Measurements from ENCODE around the gene C3orf38. TPM values are rescaled to one million over a fixed set of nuclear protein-coding genes. Genes with fewer than 3 reads are reported as not detected.

Gene C3orf38
- total and polyA plus RNA-seq, 12 donors: 4.3 to 32.2 (median 19.9) TPM

DNA sequence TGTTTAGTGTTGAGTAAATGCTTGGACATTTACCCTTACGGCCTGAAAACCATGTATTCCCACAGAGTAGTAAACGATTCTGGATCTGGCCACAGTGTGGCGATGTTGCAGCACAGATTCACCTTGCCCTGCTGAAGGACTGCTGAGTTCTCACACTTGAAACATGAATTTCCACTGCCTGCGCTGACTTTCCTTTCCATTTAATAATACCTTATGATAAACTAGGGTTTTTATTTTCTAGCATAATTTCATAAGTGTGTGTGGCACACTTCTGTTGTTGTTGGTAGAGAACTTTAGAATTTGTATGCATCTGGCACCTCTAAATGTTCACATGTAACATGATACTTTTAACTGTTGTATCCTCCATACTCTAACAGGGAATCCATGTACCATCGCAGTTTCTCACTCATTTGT is 53.9 kb downstream of the C3orf38 start:
- intact Hi-C loops (cut with DNase I): loop anchor here in 1 of 2 donors (10.0 kb wide), 1 partner anchor 1981 kb away; no protein-coding TSS in a partner anchor

More for the DNA sequence above, 53.9 kb downstream of the C3orf38 start:
- TF ChIP-seq, protein P1, sequence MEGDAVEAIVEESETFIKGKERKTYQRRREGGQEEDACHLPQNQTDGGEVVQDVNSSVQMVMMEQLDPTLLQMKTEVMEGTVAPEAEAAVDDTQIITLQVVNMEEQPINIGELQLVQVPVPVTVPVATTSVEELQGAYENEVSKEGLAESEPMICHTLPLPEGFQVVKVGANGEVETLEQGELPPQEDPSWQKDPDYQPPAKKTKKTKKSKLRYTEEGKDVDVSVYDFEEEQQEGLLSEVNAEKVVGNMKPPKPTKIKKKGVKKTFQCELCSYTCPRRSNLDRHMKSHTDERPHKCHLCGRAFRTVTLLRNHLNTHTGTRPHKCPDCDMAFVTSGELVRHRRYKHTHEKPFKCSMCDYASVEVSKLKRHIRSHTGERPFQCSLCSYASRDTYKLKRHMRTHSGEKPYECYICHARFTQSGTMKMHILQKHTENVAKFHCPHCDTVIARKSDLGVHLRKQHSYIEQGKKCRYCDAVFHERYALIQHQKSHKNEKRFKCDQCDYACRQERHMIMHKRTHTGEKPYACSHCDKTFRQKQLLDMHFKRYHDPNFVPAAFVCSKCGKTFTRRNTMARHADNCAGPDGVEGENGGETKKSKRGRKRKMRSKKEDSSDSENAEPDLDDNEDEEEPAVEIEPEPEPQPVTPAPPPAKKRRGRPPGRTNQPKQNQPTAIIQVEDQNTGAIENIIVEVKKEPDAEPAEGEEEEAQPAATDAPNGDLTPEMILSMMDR (IDR thresholded peaks at IDR 0.05): peak; percentile 67 to 82 (median 74)
- no peak for TF ChIP-seq POLR2A (IDR thresholded peaks at IDR 0.05)
- Histone ChIP-seq H3K4me1 (replicated peaks in 1 of 2) (no peaks in the 10 kb centered on the region), H3K27ac (no peak overlapping the region), H3K27me3 (no peaks in the 10 kb centered on the region), H3K4me3 (no peak overlapping the region), H3K9me3 (replicated peaks in 1 of 3) (no peaks in the 10 kb centered on the region), H3K36me3 (replicated peaks in 1 of 2) (no peaks in the 10 kb centered on the region)
- peak; percentile 44 to 88 (median 67) for DNase-seq
- 3 to 11% (median 9%) methylated on average over 5 of the region's 5 CpGs for WGBS, 4 donors

Other genes with a start within 250 kb of the C3orf38 start
- 10 to 100 TPM; 36.7 to 83.6 (median 55.7) TPM for gene CGGBP1, start 91.0 kb upstream of the C3orf38 start, total RNA-seq
- gene CGGBP1, start 91.0 kb upstream of the C3orf38 start, polyA plus RNA-seq: 10 to 100 TPM; 35.7 to 56.5 (median 52.0) TPM
- gene ZNF654, start 90.7 kb upstream of the C3orf38 start, total RNA-seq: 10 to 100 TPM in 7 of 9 donors, 1 to 10 TPM in 2; 5.1 to 18.6 (median 11.2) TPM
- gene ZNF654, start 90.7 kb upstream of the C3orf38 start, polyA plus RNA-seq: 1 to 10 TPM; 2.5 to 9.1 (median 3.1) TPM